ENCODE measurements around the gene LDLRAD4. TPM values are rescaled to one million over a fixed set of nuclear protein-coding genes. Genes with fewer than 3 reads are reported as not detected.

LDLRAD4 gene
- total RNA-seq, 1 donor from 2014 or later: 18.4 TPM

- TF ChIP-seq, protein P1, sequence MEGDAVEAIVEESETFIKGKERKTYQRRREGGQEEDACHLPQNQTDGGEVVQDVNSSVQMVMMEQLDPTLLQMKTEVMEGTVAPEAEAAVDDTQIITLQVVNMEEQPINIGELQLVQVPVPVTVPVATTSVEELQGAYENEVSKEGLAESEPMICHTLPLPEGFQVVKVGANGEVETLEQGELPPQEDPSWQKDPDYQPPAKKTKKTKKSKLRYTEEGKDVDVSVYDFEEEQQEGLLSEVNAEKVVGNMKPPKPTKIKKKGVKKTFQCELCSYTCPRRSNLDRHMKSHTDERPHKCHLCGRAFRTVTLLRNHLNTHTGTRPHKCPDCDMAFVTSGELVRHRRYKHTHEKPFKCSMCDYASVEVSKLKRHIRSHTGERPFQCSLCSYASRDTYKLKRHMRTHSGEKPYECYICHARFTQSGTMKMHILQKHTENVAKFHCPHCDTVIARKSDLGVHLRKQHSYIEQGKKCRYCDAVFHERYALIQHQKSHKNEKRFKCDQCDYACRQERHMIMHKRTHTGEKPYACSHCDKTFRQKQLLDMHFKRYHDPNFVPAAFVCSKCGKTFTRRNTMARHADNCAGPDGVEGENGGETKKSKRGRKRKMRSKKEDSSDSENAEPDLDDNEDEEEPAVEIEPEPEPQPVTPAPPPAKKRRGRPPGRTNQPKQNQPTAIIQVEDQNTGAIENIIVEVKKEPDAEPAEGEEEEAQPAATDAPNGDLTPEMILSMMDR (IDR thresholded peaks at IDR 0.05): no peak
- ATAC-seq: no peak
- Histone ChIP-seq H3K4me3 (no peak overlapping the region), H3K9me3 (no peaks in the 10 kb centered on the region), H3K36me3 (no peaks in the 10 kb centered on the region), H3K4me1 (peaks cover 11% of the 10 kb centered on the region), H3K27ac (no peak overlapping the region), H3K27me3 (no peaks in the 10 kb centered on the region)
- intact Hi-C loops (cut with DNase I): no loop called here
- DNase-seq: no peak
Observed at GRCh38 chr18:13550418-13551304, 332.1 kb downstream of the LDLRAD4 start.

DNA sequence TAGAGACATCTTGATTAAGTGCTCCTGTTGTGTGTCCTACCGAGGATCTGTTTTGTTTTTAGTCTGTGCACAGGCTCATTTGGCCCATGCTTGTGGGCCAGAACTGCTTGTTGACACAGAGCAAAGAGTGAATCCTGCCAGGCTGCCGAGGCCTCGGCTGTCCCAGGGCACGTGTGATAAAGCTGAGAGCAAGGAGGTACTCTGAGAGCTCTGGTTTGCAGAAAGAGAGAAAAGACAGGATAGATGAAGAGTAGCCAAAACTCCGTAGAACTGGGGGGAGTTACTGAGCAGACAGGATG lies 332.7 kb downstream of the LDLRAD4 start:
- Histone ChIP-seq H3K36me3 (no peaks in the 10 kb centered on the region), H3K27ac (no peak overlapping the region), H3K9me3 (no peaks in the 10 kb centered on the region), H3K4me1 (peaks cover 11% of the 10 kb centered on the region), H3K27me3 (no peaks in the 10 kb centered on the region), H3K4me3 (no peak overlapping the region)
- TF ChIP-seq, protein P1 (IDR thresholded peaks at IDR 0.05): no peak
- DNase-seq (no peak), ATAC-seq (no peak)
- intact Hi-C loops (cut with DNase I): no loop called here

DNA sequence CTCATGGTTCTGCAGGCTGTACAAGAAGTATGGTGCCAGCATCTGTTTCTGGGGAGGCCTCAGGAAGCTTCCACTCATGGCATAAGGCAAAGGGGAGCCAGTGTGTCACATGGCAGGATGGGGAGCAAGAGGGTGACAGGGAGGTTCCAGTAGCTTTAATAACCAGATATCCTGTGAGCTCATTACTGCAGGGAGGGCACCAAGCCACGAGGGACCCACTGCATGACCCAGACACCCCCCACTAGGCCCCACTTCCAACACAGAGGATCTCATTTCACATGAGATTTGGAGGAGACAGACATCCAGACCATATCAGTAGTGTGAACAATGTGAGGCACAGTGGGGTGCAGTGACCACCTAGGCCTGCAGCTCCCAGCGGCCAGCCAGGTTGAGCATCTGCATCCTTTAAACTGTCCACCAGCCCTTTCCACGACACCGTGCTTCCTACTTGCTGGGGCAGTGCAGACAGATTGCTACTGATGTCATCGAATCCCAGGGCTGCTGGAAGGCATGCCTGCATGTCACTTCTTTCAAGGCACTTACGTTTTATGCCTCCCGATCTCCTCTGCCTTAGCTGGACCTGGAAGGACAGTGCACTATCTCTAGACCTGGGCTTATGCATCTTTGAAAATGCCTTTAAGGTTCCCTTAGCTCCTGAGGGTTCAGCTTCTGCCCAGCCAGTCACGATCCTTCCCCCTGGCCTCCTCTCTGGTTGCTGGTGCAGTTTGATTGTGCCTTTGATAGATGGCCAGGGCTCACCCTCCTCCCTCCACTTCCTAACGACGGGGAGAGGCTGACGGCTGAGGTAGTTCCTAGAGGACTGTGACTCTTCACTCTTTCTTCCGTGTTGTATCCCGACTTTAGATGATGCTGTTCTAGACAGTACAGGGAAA lies 333.5 kb downstream of the LDLRAD4 start:
- TF ChIP-seq, protein P1 (IDR thresholded peaks at IDR 0.05): no peak
- Histone ChIP-seq H3K4me3 (no peak overlapping the region), H3K4me1 (peaks cover 11% of the 10 kb centered on the region), H3K36me3 (no peaks in the 10 kb centered on the region), H3K27ac (no peak overlapping the region), H3K9me3 (no peaks in the 10 kb centered on the region), H3K27me3 (no peaks in the 10 kb centered on the region)
- ATAC-seq (no peak), DNase-seq (no peak)
- intact Hi-C loops (cut with DNase I): no loop called here

GRCh38 chr18:13553449-13553848 lies 334.9 kb downstream of the LDLRAD4 start:
- H3K9me3 ChIP-seq: no peaks in the 10 kb centered on the region
- TF ChIP-seq, protein P1 (IDR thresholded peaks at IDR 0.05): no peak
- H3K4me1 ChIP-seq: peaks cover 10% of the 10 kb centered on the region
- no peak overlapping the region for H3K27ac ChIP-seq
- no peaks in the 10 kb centered on the region for H3K27me3 ChIP-seq
- ATAC-seq (no peak), DNase-seq (no peak)
- intact Hi-C loops (cut with DNase I): no loop called here
- no peak overlapping the region for H3K4me3 ChIP-seq
- H3K36me3 ChIP-seq: no peaks in the 10 kb centered on the region

GRCh38 chr18:13555192-13555591 lies 336.6 kb downstream of the LDLRAD4 start:
- H3K4me3 ChIP-seq: no peak overlapping the region
- H3K4me1 ChIP-seq: peaks cover under 1% of the 10 kb centered on the region
- DNase-seq (no peak), ATAC-seq (no peak)
- intact Hi-C loops (cut with DNase I): no loop called here
- H3K36me3 ChIP-seq: no peaks in the 10 kb centered on the region
- no peak overlapping the region for H3K27ac ChIP-seq
- TF ChIP-seq, protein P1 (IDR thresholded peaks at IDR 0.05): no peak
- no peaks in the 10 kb centered on the region for H3K9me3 ChIP-seq
- no peaks in the 10 kb centered on the region for H3K27me3 ChIP-seq

Data from upper lobe of right lung (tissue), 1 donor.